ENCODE measurements around the gene NFATC4.
"Not testable (repeated sequence)": the region's sequence is repeated elsewhere in the genome, so short reads cannot be mapped to it uniquely, and the experiment has no call there.

NFATC4 gene

GRCh38 chr14:24348186-24348585 lies 19.8 kb upstream of the NFATC4 start:
- CTCF ChIA-PET: interaction anchor here (1.2 to 1.5 kb wide), 2 partner anchors 34 to 74 kb away, joined by 3 to 4 read pairs; no protein-coding TSS in a partner anchor
- no peaks in the 10 kb centered on the region for H3K36me3 Mint-ChIP-seq
- H3K27me3 Mint-ChIP-seq: peaks cover 65% of the 10 kb centered on the region
- no peak for DNase-seq
- no peaks in the 10 kb centered on the region for H3K9me3 Mint-ChIP-seq
- no peak overlapping the region for H3K27ac Mint-ChIP-seq
- H3K4me3 Mint-ChIP-seq: no peak overlapping the region
- no peaks in the 10 kb centered on the region for H3K4me1 Mint-ChIP-seq

GRCh38 chr14:24349742-24350141 lies 18.2 kb upstream of the NFATC4 start:
- no peaks in the 10 kb centered on the region for H3K9me3 Mint-ChIP-seq
- H3K27me3 Mint-ChIP-seq: peaks cover 72% of the 10 kb centered on the region
- H3K36me3 Mint-ChIP-seq: no peaks in the 10 kb centered on the region
- CTCF ChIA-PET: no interaction called here
- no peak for DNase-seq
- H3K4me1 Mint-ChIP-seq: no peaks in the 10 kb centered on the region
- H3K4me3 Mint-ChIP-seq: no peak overlapping the region
- no peak overlapping the region for H3K27ac Mint-ChIP-seq

GRCh38 chr14:24351517-24351916 lies 16.5 kb upstream of the NFATC4 start:
- no peak overlapping the region for H3K4me3 Mint-ChIP-seq
- no peaks in the 10 kb centered on the region for H3K9me3 Mint-ChIP-seq
- H3K4me1 Mint-ChIP-seq: no peaks in the 10 kb centered on the region
- peaks cover 65% of the 10 kb centered on the region for H3K27me3 Mint-ChIP-seq
- no peaks in the 10 kb centered on the region for H3K36me3 Mint-ChIP-seq
- no peak for DNase-seq
- CTCF ChIA-PET: interaction anchor here (0.7 to 2.2 kb wide), 4 partner anchors 10 to 80 kb away, joined by 3 to 6 read pairs (median 4); no protein-coding TSS in a partner anchor
- H3K27ac Mint-ChIP-seq: no peak overlapping the region

GRCh38 chr14:24353559-24354481 lies 14.2 kb upstream of the NFATC4 start:
- no peaks in the 10 kb centered on the region for H3K36me3 Mint-ChIP-seq
- no peaks in the 10 kb centered on the region for H3K9me3 Mint-ChIP-seq
- DNase-seq: no peak
- H3K27ac Mint-ChIP-seq: no peak overlapping the region
- H3K27me3 Mint-ChIP-seq: peaks cover 61% of the 10 kb centered on the region
- CTCF ChIA-PET: interaction anchor here (2.2 kb wide), 1 partner anchor 7 kb away, joined by 6 read pairs; no protein-coding TSS in a partner anchor
- H3K4me3 Mint-ChIP-seq: no peak overlapping the region
- H3K4me1 Mint-ChIP-seq: no peaks in the 10 kb centered on the region

- CTCF ChIA-PET, DNase-seq, H3K27ac Mint-ChIP-seq, H3K36me3 Mint-ChIP-seq, H3K4me1 Mint-ChIP-seq, H3K9me3 Mint-ChIP-seq, H3K4me3 Mint-ChIP-seq: not testable (repeated sequence)
- H3K27me3 Mint-ChIP-seq: peaks cover 58% of the 10 kb centered on the region
These were observed 13.5 kb upstream of the NFATC4 start for GRCh38 chr14:24354482-24354825.

GRCh38 chr14:24355009-24355408 lies 13.0 kb upstream of the NFATC4 start:
- Mint-ChIP-seq H3K4me1 (no peaks in the 10 kb centered on the region), H3K27me3 (peaks cover 57% of the 10 kb centered on the region), H3K4me3 (no peak overlapping the region), H3K36me3 (no peaks in the 10 kb centered on the region), H3K27ac (no peak overlapping the region), H3K9me3 (no peaks in the 10 kb centered on the region)
- CTCF ChIA-PET: no interaction called here
- DNase-seq: no peak

- H3K9me3 Mint-ChIP-seq: no peaks in the 10 kb centered on the region
- peaks cover 54% of the 10 kb centered on the region for H3K27me3 Mint-ChIP-seq
- no peaks in the 10 kb centered on the region for H3K4me1 Mint-ChIP-seq
- CTCF ChIA-PET: no interaction called here
- H3K27ac Mint-ChIP-seq: no peak overlapping the region
- H3K4me3 Mint-ChIP-seq: no peak overlapping the region
- DNase-seq: no peak
- H3K36me3 Mint-ChIP-seq: no peaks in the 10 kb centered on the region
These were observed 11.8 kb upstream of the NFATC4 start for GRCh38 chr14:24356208-24356607.

- H3K27ac Mint-ChIP-seq: no peak overlapping the region
- CTCF ChIA-PET: interaction anchor here (0.9 to 2.1 kb wide), 2 partner anchors 8 to 27 kb away, joined by 3 to 6 read pairs; no protein-coding TSS in a partner anchor
- no peaks in the 10 kb centered on the region for H3K36me3 Mint-ChIP-seq
- peaks cover 5% of the 10 kb centered on the region for H3K4me1 Mint-ChIP-seq
- H3K27me3 Mint-ChIP-seq: peaks cover 50% of the 10 kb centered on the region
- DNase-seq: no peak
- H3K4me3 Mint-ChIP-seq: no peak overlapping the region
- no peaks in the 10 kb centered on the region for H3K9me3 Mint-ChIP-seq
These were observed 7.7 kb upstream of the NFATC4 start for GRCh38 chr14:24360281-24360680.

- Mint-ChIP-seq H3K4me3 (no peak overlapping the region), H3K27ac (no peak overlapping the region), H3K4me1 (peaks cover 13% of the 10 kb centered on the region), H3K36me3 (no peaks in the 10 kb centered on the region), H3K9me3 (no peaks in the 10 kb centered on the region), H3K27me3 (peaks cover 58% of the 10 kb centered on the region)
- no peak for DNase-seq
- CTCF ChIA-PET: interaction anchor here (1.6 to 2.4 kb wide), 3 partner anchors 9 to 70 kb away, joined by 6 to 13 read pairs (median 7); no protein-coding TSS in a partner anchor
These were observed 6.7 kb upstream of the NFATC4 start for GRCh38 chr14:24361326-24361725.

GRCh38 chr14:24362241-24362960 lies 5.6 kb upstream of the NFATC4 start:
- peaks cover 1% of the 10 kb centered on the region for H3K36me3 Mint-ChIP-seq
- no peak for DNase-seq
- H3K4me1 Mint-ChIP-seq: peaks cover 21% of the 10 kb centered on the region
- H3K4me3 Mint-ChIP-seq: no peak overlapping the region
- CTCF ChIA-PET: interaction anchor here (1.6 to 2.4 kb wide), 3 partner anchors 10 to 69 kb away, joined by 6 to 13 read pairs (median 7); no protein-coding TSS in a partner anchor
- peaks cover 67% of the 10 kb centered on the region for H3K27me3 Mint-ChIP-seq
- no peaks in the 10 kb centered on the region for H3K9me3 Mint-ChIP-seq
- H3K27ac Mint-ChIP-seq: no peak overlapping the region

GRCh38 chr14:24363401-24363800 lies 4.6 kb upstream of the NFATC4 start:
- Mint-ChIP-seq H3K27me3 (peaks cover 71% of the 10 kb centered on the region), H3K4me3 (no peak overlapping the region), H3K9me3 (no peaks in the 10 kb centered on the region), H3K4me1 (peaks cover 26% of the 10 kb centered on the region), H3K27ac (no peak overlapping the region), H3K36me3 (peaks cover 2% of the 10 kb centered on the region)
- DNase-seq: no peak
- CTCF ChIA-PET: interaction anchor here (1.1 kb wide), 1 partner anchor 68 kb away, joined by 3 read pairs; no protein-coding TSS in a partner anchor

- peaks cover 83% of the 10 kb centered on the region for H3K27me3 Mint-ChIP-seq
- CTCF ChIA-PET: interaction anchor here (0.8 to 2.3 kb wide), 4 partner anchors 31 to 72 kb away, joined by 3 to 38 read pairs (median 10); partner anchors contain the start of gene KHNYN
- H3K4me3 Mint-ChIP-seq: no peak overlapping the region
- no peaks in the 10 kb centered on the region for H3K9me3 Mint-ChIP-seq
- H3K36me3 Mint-ChIP-seq: peaks cover 2% of the 10 kb centered on the region
- H3K27ac Mint-ChIP-seq: no peak overlapping the region
- peaks cover 30% of the 10 kb centered on the region for H3K4me1 Mint-ChIP-seq
- no peak for DNase-seq
These were observed 3.1 kb upstream of the NFATC4 start for GRCh38 chr14:24364841-24365240.

- DNase-seq: peak; percentile 70
- CTCF ChIA-PET: interaction anchor here (0.8 to 2.3 kb wide), 5 partner anchors 31 to 71 kb away, joined by 3 to 38 read pairs (median 4); partner anchors contain the start of gene KHNYN
- peaks cover 2% of the 10 kb centered on the region for H3K36me3 Mint-ChIP-seq
- H3K27ac Mint-ChIP-seq: no peak overlapping the region
- no peaks in the 10 kb centered on the region for H3K9me3 Mint-ChIP-seq
- H3K4me3 Mint-ChIP-seq: no peak overlapping the region
- peaks cover 84% of the 10 kb centered on the region for H3K27me3 Mint-ChIP-seq
- peaks cover 30% of the 10 kb centered on the region for H3K4me1 Mint-ChIP-seq
These were observed 2.2 kb upstream of the NFATC4 start for GRCh38 chr14:24365600-24366412.

- H3K9me3 Mint-ChIP-seq: no peaks in the 10 kb centered on the region
- CTCF ChIA-PET: interaction anchor here (1.5 to 2.3 kb wide), 3 partner anchors 53 to 70 kb away, joined by 4 to 38 read pairs (median 15); partner anchors contain the start of gene KHNYN
- no peak for DNase-seq
- H3K27me3 Mint-ChIP-seq: peaks cover 85% of the 10 kb centered on the region
- no peak overlapping the region for H3K4me3 Mint-ChIP-seq
- peaks cover 30% of the 10 kb centered on the region for H3K4me1 Mint-ChIP-seq
- peaks cover 2% of the 10 kb centered on the region for H3K36me3 Mint-ChIP-seq
- no peak overlapping the region for H3K27ac Mint-ChIP-seq
These were observed 1.6 kb upstream of the NFATC4 start for GRCh38 chr14:24366413-24366720.

Measured in activated naive CD4-positive, alpha-beta T cell treated with anti-CD3 and anti-CD28 coated beads, Interleukin-2, amount 10 ng/mL, durations not matched to agents 7 days and 5 days (primary cell).